Muscle layer of duodenum (tissue), 2 donors: ENCODE measurements around the gene LRRC56.

Source experiments
- H3K27ac ChIP-seq: one replicate; pipeline ENCODE4 v1.7.0; 2013; ENCODE audit warnings: mild to moderate bottlenecking, low read length
- H3K27me3 ChIP-seq: one replicate; pipeline ENCODE4 v1.7.0; 2013; ENCODE audit warnings: low read depth, mild to moderate bottlenecking, control low read depth, low read length
- H3K36me3 ChIP-seq, 2 donors: one replicate each; pipeline ENCODE4 v1.7.0; 2013; ENCODE audit warnings: low read length in 2 of 2, control low read depth in 1 of 2, mild to moderate bottlenecking in 1 of 2; ENCODE audit not compliant: insufficient read depth in 2 of 2, control insufficient read depth in 1 of 2
- H3K4me1 ChIP-seq, 2 donors: one replicate each; pipeline ENCODE4 v1.7.0; 2013; ENCODE audit warnings: low read length in 2 of 2, mild to moderate bottlenecking in 2 of 2, control low read depth in 1 of 2, moderate library complexity in 1 of 2; ENCODE audit not compliant: insufficient read depth in 2 of 2, control insufficient read depth in 1 of 2
- H3K4me3 ChIP-seq, 2 donors: one replicate each; pipeline ENCODE4 v1.7.0; 2013; ENCODE audit warnings: low read length in 2 of 2, low read depth in 1 of 2, mild to moderate bottlenecking in 1 of 2
- H3K9me3 ChIP-seq, 2 donors: one replicate each; pipeline ENCODE4 v1.7.0; 2013; ENCODE audit warnings: low read length in 2 of 2, control low read depth in 1 of 2, mild to moderate bottlenecking in 1 of 2; ENCODE audit not compliant: control insufficient read depth in 1 of 2
- donor health status: healthy.

The LRRC56 gene

GRCh38 chr11:576811-577610 is 39.7 kb downstream of the LRRC56 start:
- H3K9me3 ChIP-seq = no peaks in the 10 kb centered on the region
- peaks cover 5 to 6% of the 10 kb centered on the region in 2 donors for H3K36me3 ChIP-seq
- H3K4me3 ChIP-seq = peak overlapping the region; percentile 85 to 93
- H3K4me1 ChIP-seq = peaks cover 23 to 55% of the 10 kb centered on the region in 2 donors
- peak overlapping the region; percentile 64 for H3K27ac ChIP-seq
- no peaks in the 10 kb centered on the region for H3K27me3 ChIP-seq

GRCh38 chr11:577611-577894 is 40.2 kb downstream of the LRRC56 start:
- Histone ChIP-seq H3K9me3 (no peaks in the 10 kb centered on the region), H3K27ac (peak overlapping the region; percentile 16), H3K27me3 (no peaks in the 10 kb centered on the region), H3K36me3 (peaks cover 6 to 8% of the 10 kb centered on the region in 2 donors), H3K4me1 (peaks cover 23 to 55% of the 10 kb centered on the region in 2 donors), H3K4me3 (peak overlapping the region; percentile 85 to 93)

- peaks cover 23 to 50% of the 10 kb centered on the region in 2 donors for H3K4me1 ChIP-seq
- peak overlapping the region; percentile 85 to 93 for H3K4me3 ChIP-seq
- peaks cover 6 to 12% of the 10 kb centered on the region in 2 donors for H3K36me3 ChIP-seq
- no peak overlapping the region for H3K27ac ChIP-seq
- H3K27me3 ChIP-seq = no peaks in the 10 kb centered on the region
- H3K9me3 ChIP-seq = no peaks in the 10 kb centered on the region
Measured at GRCh38 chr11:578276-579035, 41.1 kb downstream of the LRRC56 start.

GRCh38 chr11:579830-580601 is 42.7 kb downstream of the LRRC56 start:
- H3K36me3 ChIP-seq = peaks cover 6 to 24% of the 10 kb centered on the region in 2 donors
- no peak overlapping the region for H3K4me3 ChIP-seq
- H3K9me3 ChIP-seq = no peaks in the 10 kb centered on the region
- peaks cover 23 to 41% of the 10 kb centered on the region in 2 donors for H3K4me1 ChIP-seq
- no peaks in the 10 kb centered on the region for H3K27me3 ChIP-seq
- no peak overlapping the region for H3K27ac ChIP-seq

GRCh38 chr11:581342-581741 is 44.0 kb downstream of the LRRC56 start:
- no peaks in the 10 kb centered on the region for H3K27me3 ChIP-seq
- peaks cover 23 to 35% of the 10 kb centered on the region in 2 donors for H3K4me1 ChIP-seq
- no peaks in the 10 kb centered on the region for H3K9me3 ChIP-seq
- H3K27ac ChIP-seq = no peak overlapping the region
- H3K4me3 ChIP-seq = no peak overlapping the region
- H3K36me3 ChIP-seq = peaks cover 8 to 26% of the 10 kb centered on the region in 2 donors

GRCh38 chr11:581752-582151 is 44.4 kb downstream of the LRRC56 start:
- H3K27ac ChIP-seq = no peak overlapping the region
- H3K27me3 ChIP-seq = no peaks in the 10 kb centered on the region
- H3K9me3 ChIP-seq = no peaks in the 10 kb centered on the region
- H3K4me1 ChIP-seq = peaks cover 23 to 35% of the 10 kb centered on the region in 2 donors
- no peak overlapping the region for H3K4me3 ChIP-seq
- peaks cover 11 to 30% of the 10 kb centered on the region in 2 donors for H3K36me3 ChIP-seq

GRCh38 chr11:584287-584686 is 47.0 kb downstream of the LRRC56 start:
- peaks cover 25 to 52% of the 10 kb centered on the region in 2 donors for H3K36me3 ChIP-seq
- peaks cover 11 to 12% of the 10 kb centered on the region in 2 donors for H3K4me1 ChIP-seq
- no peaks in the 10 kb centered on the region for H3K27me3 ChIP-seq
- H3K4me3 ChIP-seq = no peak overlapping the region
- no peaks in the 10 kb centered on the region for H3K9me3 ChIP-seq
- H3K27ac ChIP-seq = no peak overlapping the region

- no peaks in the 10 kb centered on the region for H3K27me3 ChIP-seq
- no peak overlapping the region for H3K4me3 ChIP-seq
- no peak overlapping the region for H3K27ac ChIP-seq
- H3K9me3 ChIP-seq = no peaks in the 10 kb centered on the region
- no peaks in the 10 kb centered on the region for H3K4me1 ChIP-seq
- H3K36me3 ChIP-seq = peaks cover 42 to 74% of the 10 kb centered on the region in 2 donors
Measured at GRCh38 chr11:586376-587316, 49.3 kb downstream of the LRRC56 start.

GRCh38 chr11:587546-587945 is 50.2 kb downstream of the LRRC56 start:
- no peaks in the 10 kb centered on the region for H3K27me3 ChIP-seq
- no peak overlapping the region for H3K27ac ChIP-seq
- H3K9me3 ChIP-seq = no peaks in the 10 kb centered on the region
- H3K36me3 ChIP-seq = peaks cover 43 to 73% of the 10 kb centered on the region in 2 donors
- no peak overlapping the region for H3K4me3 ChIP-seq
- H3K4me1 ChIP-seq = no peaks in the 10 kb centered on the region

- Histone ChIP-seq H3K4me1 (no peaks in the 10 kb centered on the region), H3K27ac (no peak overlapping the region), H3K36me3 (peaks cover 47 to 77% of the 10 kb centered on the region in 2 donors), H3K9me3 (no peaks in the 10 kb centered on the region), H3K27me3 (no peaks in the 10 kb centered on the region), H3K4me3 (no peak overlapping the region)
Measured at GRCh38 chr11:587978-588380, 50.7 kb downstream of the LRRC56 start.
